Skeletal muscle satellite cell (primary cell): Measurements from ENCODE around the gene SIRPB2.
"Not testable (repeated sequence)": the region's sequence is repeated elsewhere in the genome, so short reads cannot be mapped to it uniquely, and the experiment has no call there.

Experiments
- H3K27me3 ChIP-seq: 2 replicates; pipeline ENCODE4 v1.7.0; 2013; ENCODE audit warnings: low read length; ENCODE audit not compliant: control insufficient read depth, insufficient read depth
- H3K36me3 ChIP-seq: 2 replicates; pipeline ENCODE4 v1.7.0; 2013; ENCODE audit warnings: mild to moderate bottlenecking, control low read depth, low read length; ENCODE audit not compliant: insufficient read depth
- H3K4me1 ChIP-seq: 2 replicates; pipeline ENCODE4 v1.7.0; 2013; ENCODE audit warnings: low read length; ENCODE audit not compliant: control insufficient read depth, insufficient read depth
- H3K4me2 ChIP-seq: 2 replicates; pipeline ENCODE4 v1.7.0; 2013; ENCODE audit warnings: mild to moderate bottlenecking, low read length
- H3K4me3 ChIP-seq: 2 replicates; pipeline ENCODE4 v1.7.0; 2013; ENCODE audit warnings: low read length
- H3K9ac ChIP-seq: 2 replicates; pipeline ENCODE4 v1.7.0; 2013; ENCODE audit warnings: mild to moderate bottlenecking, low read depth, low read length, moderate library complexity
- H3K9me3 ChIP-seq: replicated peaks from 2 replicates; pipeline ENCODE4 v1.7.0; 2013; ENCODE audit warnings: mild to moderate bottlenecking, control low read depth, low read length

The SIRPB2 gene

GRCh38 chr20:1499528-1500420 is 8.6 kb upstream of the SIRPB2 start:
- Histone ChIP-seq H3K4me3 (no peak overlapping the region), H3K9me3 (no peaks in the 10 kb centered on the region), H3K4me2 (no peak overlapping the region), H3K4me1 (no peaks in the 10 kb centered on the region), H3K9ac (no peak overlapping the region), H3K27me3 (peaks cover 67% of the 10 kb centered on the region), H3K36me3 (no peaks in the 10 kb centered on the region)

- H3K4me3 ChIP-seq, H3K36me3 ChIP-seq, H3K4me2 ChIP-seq, H3K4me1 ChIP-seq, H3K9ac ChIP-seq, H3K9me3 ChIP-seq: not testable (repeated sequence)
- peaks cover 82% of the 10 kb centered on the region for H3K27me3 ChIP-seq
Measured at GRCh38 chr20:1497371-1497770, 6.2 kb upstream of the SIRPB2 start.

- H3K9me3 ChIP-seq, result no peaks in the 10 kb centered on the region
- no peak overlapping the region for H3K4me3 ChIP-seq
- no peaks in the 10 kb centered on the region for H3K36me3 ChIP-seq
- H3K4me1 ChIP-seq, result no peaks in the 10 kb centered on the region
- no peak overlapping the region for H3K4me2 ChIP-seq
- H3K9ac ChIP-seq, result no peak overlapping the region
- H3K27me3 ChIP-seq, result peaks cover 86% of the 10 kb centered on the region
Measured at GRCh38 chr20:1496930-1497329, 5.7 kb upstream of the SIRPB2 start.

- Histone ChIP-seq H3K4me3 (no peak overlapping the region), H3K4me2 (no peak overlapping the region), H3K9me3 (no peaks in the 10 kb centered on the region), H3K27me3 (peaks cover 74% of the 10 kb centered on the region), H3K36me3 (no peaks in the 10 kb centered on the region), H3K4me1 (no peaks in the 10 kb centered on the region), H3K9ac (no peak overlapping the region)
Measured at GRCh38 chr20:1494436-1494835, 3.2 kb upstream of the SIRPB2 start.

DNA sequence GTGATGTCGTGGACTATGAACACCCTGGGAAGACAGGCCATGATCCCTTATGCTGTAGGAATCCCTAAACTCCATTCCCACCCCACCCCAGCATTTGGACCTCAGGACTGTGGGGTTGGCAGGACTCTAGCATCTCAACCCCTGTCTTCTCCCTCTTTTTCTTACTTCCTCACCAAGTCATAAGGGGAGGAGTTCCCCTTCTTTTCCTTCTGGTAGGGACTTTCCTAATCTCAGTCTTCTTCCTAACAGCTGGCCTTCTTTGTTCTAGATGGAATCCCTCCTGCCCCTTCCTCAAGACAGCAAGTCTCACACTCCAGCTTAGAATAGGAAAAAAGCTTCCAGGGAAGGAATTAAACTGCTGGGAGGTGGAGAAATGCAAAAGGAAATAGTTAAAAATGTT is 2.3 kb upstream of the SIRPB2 start:
- Histone ChIP-seq H3K36me3 (no peaks in the 10 kb centered on the region), H3K9ac (no peak overlapping the region), H3K9me3 (no peaks in the 10 kb centered on the region), H3K4me3 (no peak overlapping the region), H3K4me1 (no peaks in the 10 kb centered on the region), H3K27me3 (peaks cover 67% of the 10 kb centered on the region), H3K4me2 (no peak overlapping the region)

- Histone ChIP-seq H3K9me3 (no peaks in the 10 kb centered on the region), H3K4me3 (no peak overlapping the region), H3K4me1 (no peaks in the 10 kb centered on the region), H3K27me3 (peaks cover 69% of the 10 kb centered on the region), H3K4me2 (no peak overlapping the region), H3K36me3 (no peaks in the 10 kb centered on the region), H3K9ac (no peak overlapping the region)
Measured at GRCh38 chr20:1491860-1492642, 831 bp upstream of the SIRPB2 start.

GRCh38 chr20:1490643-1491195 is 501 bp downstream of the SIRPB2 start:
- Histone ChIP-seq H3K27me3 (peaks cover 69% of the 10 kb centered on the region), H3K4me3 (no peak overlapping the region), H3K4me2 (no peak overlapping the region), H3K36me3 (no peaks in the 10 kb centered on the region), H3K9me3 (no peaks in the 10 kb centered on the region), H3K4me1 (no peaks in the 10 kb centered on the region), H3K9ac (no peak overlapping the region)

- Histone ChIP-seq H3K36me3 (no peaks in the 10 kb centered on the region), H3K27me3 (peaks cover 64% of the 10 kb centered on the region), H3K9me3 (no peaks in the 10 kb centered on the region), H3K4me2 (no peak overlapping the region), H3K4me3 (no peak overlapping the region), H3K9ac (no peak overlapping the region), H3K4me1 (no peaks in the 10 kb centered on the region)
Measured at GRCh38 chr20:1489764-1490436, 1.3 kb downstream of the SIRPB2 start.

- Histone ChIP-seq H3K4me1 (peaks cover 4% of the 10 kb centered on the region), H3K4me2 (no peak overlapping the region), H3K27me3 (peaks cover 60% of the 10 kb centered on the region), H3K36me3 (no peaks in the 10 kb centered on the region), H3K9ac (no peak overlapping the region), H3K9me3 (no peaks in the 10 kb centered on the region), H3K4me3 (no peak overlapping the region)
Measured at GRCh38 chr20:1489325-1489724, 1.9 kb downstream of the SIRPB2 start.

DNA sequence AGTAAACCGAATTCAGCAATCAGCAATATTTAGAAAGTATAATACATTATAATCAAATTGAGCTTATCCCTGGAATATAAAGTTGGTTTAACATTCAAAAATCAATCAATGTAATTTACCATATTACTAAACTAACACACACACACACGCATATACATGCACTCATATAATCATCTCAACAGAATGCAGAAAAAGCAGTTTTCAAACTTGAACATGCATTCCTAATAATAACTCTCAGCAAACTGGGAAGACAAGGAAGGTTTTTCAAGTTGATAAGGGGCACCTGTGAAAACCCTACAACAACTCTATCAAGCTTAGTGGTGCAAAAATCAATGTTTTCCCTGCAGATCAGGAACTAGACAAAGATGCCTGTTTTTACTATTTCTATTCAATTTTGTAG is 4.7 kb downstream of the SIRPB2 start:
- Histone ChIP-seq H3K4me3 (no peak overlapping the region), H3K36me3 (no peaks in the 10 kb centered on the region), H3K4me1 (peaks cover 9% of the 10 kb centered on the region), H3K9me3 (no peaks in the 10 kb centered on the region), H3K4me2 (no peak overlapping the region), H3K27me3 (peaks cover 33% of the 10 kb centered on the region), H3K9ac (no peak overlapping the region)

- Histone ChIP-seq H3K9ac (no peak overlapping the region), H3K36me3 (no peaks in the 10 kb centered on the region), H3K27me3 (peaks cover 26% of the 10 kb centered on the region), H3K4me1 (peaks cover 9% of the 10 kb centered on the region), H3K9me3 (no peaks in the 10 kb centered on the region), H3K4me2 (peak overlapping the region; percentile 0), H3K4me3 (no peak overlapping the region)
Measured at GRCh38 chr20:1484438-1485116, 6.6 kb downstream of the SIRPB2 start.
